GM12875 (cell line): ENCODE results near the gene NFAM1.

Experiments used
- H3K4me3 ChIP-seq: one replicate; pipeline ENCODE4 v1.5.1; 2011; ENCODE audit warnings: low read depth, low read length, control low read depth
- TF ChIP-seq, protein P1 (sequence below): IDR thresholded peaks from 2 replicates; pipeline ENCODE4 v1.5.1; 2011; ENCODE audit warnings: low read depth, mild to moderate bottlenecking, control low read depth, inconsistent platforms, low read length, moderate library complexity, borderline replicate concordance; ENCODE audit not compliant: insufficient read depth

Gene NFAM1, protein sequence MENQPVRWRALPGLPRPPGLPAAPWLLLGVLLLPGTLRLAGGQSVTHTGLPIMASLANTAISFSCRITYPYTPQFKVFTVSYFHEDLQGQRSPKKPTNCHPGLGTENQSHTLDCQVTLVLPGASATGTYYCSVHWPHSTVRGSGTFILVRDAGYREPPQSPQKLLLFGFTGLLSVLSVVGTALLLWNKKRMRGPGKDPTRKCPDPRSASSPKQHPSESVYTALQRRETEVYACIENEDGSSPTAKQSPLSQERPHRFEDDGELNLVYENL

DNA sequence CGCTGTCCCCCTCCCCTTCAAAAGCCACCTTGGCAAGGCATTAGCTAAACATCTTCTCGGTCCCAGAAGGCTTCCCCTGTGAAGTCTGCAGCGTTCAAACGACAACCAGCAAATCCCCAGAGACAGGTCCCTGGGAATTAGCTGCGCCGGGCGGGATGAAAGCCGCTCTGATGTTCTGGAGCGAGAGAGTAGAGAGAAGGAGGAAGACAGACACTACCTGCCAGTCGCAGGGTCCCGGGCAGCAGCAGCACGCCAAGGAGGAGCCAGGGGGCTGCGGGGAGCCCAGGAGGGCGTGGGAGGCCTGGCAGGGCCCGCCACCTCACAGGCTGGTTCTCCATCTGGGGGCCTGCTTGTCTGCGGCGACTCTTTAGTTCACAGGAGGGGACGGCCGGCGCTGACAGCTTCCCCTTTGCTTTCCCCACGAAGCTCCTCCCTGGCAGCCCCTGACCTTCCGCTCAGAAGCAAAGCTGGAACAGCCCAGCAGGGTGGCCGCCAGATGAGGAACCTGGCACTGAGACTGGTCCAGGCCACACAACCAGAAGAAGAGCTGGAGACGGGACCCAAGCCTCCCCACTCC, at the start of gene NFAM1:
Gene NFAM1, minus strand, starts transcription at position 384 of the 577 bp plus-strand sequence. Its CDS starts 46 bp downstream, at position 338.
- no peak within 1 kb of the TSS for H3K4me3 ChIP-seq
- TF ChIP-seq, protein P1, sequence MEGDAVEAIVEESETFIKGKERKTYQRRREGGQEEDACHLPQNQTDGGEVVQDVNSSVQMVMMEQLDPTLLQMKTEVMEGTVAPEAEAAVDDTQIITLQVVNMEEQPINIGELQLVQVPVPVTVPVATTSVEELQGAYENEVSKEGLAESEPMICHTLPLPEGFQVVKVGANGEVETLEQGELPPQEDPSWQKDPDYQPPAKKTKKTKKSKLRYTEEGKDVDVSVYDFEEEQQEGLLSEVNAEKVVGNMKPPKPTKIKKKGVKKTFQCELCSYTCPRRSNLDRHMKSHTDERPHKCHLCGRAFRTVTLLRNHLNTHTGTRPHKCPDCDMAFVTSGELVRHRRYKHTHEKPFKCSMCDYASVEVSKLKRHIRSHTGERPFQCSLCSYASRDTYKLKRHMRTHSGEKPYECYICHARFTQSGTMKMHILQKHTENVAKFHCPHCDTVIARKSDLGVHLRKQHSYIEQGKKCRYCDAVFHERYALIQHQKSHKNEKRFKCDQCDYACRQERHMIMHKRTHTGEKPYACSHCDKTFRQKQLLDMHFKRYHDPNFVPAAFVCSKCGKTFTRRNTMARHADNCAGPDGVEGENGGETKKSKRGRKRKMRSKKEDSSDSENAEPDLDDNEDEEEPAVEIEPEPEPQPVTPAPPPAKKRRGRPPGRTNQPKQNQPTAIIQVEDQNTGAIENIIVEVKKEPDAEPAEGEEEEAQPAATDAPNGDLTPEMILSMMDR: no peak

DNA sequence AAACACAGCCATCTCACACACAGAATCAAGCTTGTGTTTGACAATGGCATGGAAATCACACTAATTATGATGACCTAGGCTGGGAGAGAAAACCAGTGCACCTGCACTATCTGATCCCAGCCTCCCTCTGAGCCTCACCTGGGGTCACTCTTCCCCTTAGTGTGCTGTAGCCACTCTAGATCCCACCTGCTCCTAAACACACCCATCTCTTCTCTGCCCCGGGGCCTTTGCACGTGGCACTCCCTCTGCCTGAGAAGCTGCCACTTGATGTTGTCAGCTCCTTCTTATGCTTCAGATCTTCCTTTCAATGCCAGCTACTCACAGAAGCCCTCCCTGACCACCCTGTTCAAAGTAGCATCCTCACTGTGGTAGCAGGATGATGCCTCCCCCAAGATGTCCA, 42.9 kb upstream of the NFAM1 start:
- TF ChIP-seq, protein P1: no peak
- H3K4me3 ChIP-seq: no peak overlapping the region

DNA sequence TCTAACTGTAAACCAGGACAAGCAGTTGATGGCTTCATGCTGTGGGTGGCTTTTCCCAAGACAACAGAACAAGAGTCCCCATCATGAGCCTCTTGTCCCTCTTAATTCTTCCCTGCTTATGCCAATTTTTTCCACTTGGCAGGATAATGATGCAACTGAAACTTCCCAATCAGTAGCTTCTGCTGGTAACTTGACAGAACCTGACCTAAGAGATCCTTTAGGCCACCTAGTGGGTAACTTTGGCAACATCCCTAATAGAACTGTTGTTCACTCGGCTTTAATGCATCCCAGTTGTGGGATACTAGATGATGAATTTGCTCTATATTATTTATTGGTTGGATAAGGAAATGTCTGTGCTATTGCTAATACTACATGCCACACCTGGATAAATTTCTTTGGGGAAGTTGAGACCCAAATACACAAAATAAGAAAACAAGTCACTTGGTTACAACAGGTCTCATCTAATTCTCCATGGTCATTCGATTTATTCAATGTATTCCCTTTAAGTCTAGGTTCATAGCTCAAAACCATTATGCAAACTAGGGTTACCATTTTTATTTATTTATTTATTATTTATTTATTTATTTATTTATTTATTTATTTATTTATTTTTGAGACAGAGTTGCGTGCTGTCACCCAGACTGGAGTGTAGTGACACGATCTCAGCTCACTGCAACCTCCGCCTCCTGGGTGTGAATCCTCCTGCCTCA, 41.4 kb upstream of the NFAM1 start:
- TF ChIP-seq, protein P1: peak; percentile 68; the same call in 1 of the 2 replicates
- no peak overlapping the region for H3K4me3 ChIP-seq

DNA sequence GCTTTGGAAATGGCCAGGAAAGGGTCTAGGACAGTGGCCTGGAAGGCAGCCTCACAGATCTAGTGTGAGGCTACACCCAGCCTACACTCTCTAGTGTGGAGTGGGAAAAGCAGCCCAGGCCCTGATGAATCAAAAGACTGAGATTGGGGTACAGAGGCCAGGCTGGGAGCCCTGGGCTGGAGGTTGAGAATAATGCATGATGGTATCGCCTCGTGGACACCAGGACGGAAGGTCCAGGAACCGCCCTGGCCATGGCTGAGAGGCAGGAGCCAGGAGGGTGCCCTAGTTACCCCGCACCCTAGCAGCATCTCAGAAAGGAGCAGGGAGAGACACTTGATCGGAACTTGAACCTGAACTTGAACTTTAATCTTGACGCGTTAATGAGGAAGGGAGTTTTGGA, 40.5 kb upstream of the NFAM1 start:
- TF ChIP-seq, protein P1: no peak

DNA sequence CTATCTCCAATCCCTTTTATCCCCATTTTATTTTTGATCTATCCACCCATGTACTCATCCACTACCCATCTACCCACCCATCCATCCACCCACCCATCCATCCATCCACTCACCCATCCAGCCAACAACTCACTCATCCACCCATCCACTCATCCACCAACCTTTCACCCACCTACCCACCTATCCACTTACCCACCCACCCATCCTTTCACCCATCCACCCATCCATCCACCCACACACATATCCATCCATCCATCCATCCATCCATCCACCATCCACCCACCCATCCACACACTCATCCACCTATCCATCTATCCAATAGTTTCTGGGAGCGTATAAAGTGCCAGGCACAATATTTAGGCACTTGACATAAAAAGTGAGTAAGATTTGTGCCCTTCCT, 39.2 kb upstream of the NFAM1 start:
- H3K4me3 ChIP-seq: no peak overlapping the region
- TF ChIP-seq, protein P1: no peak

More for the DNA sequence above, 40.5 kb upstream of the NFAM1 start:
- no peak overlapping the region for H3K4me3 ChIP-seq

DNA sequence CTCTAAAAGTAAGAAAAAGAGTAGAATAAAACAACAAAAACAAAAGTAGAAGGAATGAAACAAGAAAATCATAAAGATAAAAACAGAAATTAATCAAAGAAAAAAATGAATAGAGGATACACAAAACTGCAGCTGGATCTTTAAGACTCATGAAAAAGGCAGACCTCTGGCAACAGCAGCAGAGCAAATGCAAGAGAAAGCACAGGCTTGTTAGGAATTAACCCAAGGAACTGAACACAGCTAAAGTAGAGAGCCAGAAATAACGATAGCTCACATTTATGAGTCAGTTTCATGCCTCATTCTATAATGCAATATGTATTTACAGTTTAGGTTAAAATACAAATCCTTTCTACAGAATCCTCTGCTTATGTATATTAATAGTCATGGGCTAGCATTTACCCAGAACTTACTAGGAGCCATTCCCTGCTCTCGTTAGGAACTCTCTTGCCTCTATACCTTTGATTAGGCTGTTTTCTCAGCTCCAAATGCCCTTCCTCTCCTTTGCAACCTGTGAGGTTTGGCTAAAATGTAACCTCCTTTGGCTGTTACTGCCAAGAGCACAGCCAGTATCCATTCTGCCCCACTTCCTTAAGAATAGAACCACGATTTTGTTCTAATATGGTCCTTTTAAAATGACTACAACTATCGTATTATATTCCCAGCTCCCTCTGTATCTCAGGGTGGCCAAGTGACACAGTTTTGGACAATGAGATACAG, 38.3 kb upstream of the NFAM1 start:
- no peak overlapping the region for H3K4me3 ChIP-seq
- TF ChIP-seq, protein P1: no peak
